Uterus (tissue), 4 donors: ENCODE measurements around the gene HIVEP2. TPM values are rescaled to one million over a fixed set of nuclear protein-coding genes. Genes with fewer than 3 reads are reported as not detected.

ENCODE experiments used
- DNase-seq, 2 donors: peaks; one replicate each; pipeline ENCODE4 v3.0.0-alpha.2; 2019 to 2020
- H3K27ac ChIP-seq, 2 donors: fragments of 200-600 bp; sonication (generic); 1 replicate in 1 of 2; 2 replicates in 1 of 2; pipeline ENCODE4 v1.5.1; 2016 to 2018
- H3K27me3 ChIP-seq, 2 donors: fragments of 200-600 bp; sonication (generic); one replicate each; pipeline ENCODE4 v1.5.1; 2018 to 2019; ENCODE audit warnings: control low read depth in 1 of 2
- H3K36me3 ChIP-seq, 2 donors: fragments of 200-600 bp; sonication (generic); one replicate each; pipeline ENCODE4 v1.5.1; 2019; ENCODE audit warnings: control low read depth in 1 of 2
- H3K4me1 ChIP-seq, 2 donors: fragments of 200-600 bp; sonication (generic); one replicate each; pipeline ENCODE4 v1.5.1; 2018 to 2019; ENCODE audit warnings: control low read depth in 1 of 2
- H3K4me3 ChIP-seq, 2 donors: fragments of 200-600 bp; sonication (generic); 1 replicate in 1 of 2; 2 replicates in 1 of 2; pipeline ENCODE4 v1.5.1; 2018 to 2019; ENCODE audit warnings: mild to moderate bottlenecking in 1 of 2
- H3K9me3 ChIP-seq, 2 donors: fragments of 200-600 bp; sonication (generic); one replicate each; pipeline ENCODE4 v1.5.1; 2019; ENCODE audit warnings: control low read depth in 1 of 2
- POLR2A ChIP-seq, 2 donors: fragments of 450-650 bp; IDR thresholded peaks; one replicate each; pipeline ENCODE4 v1.6.1; 2016; ENCODE audit warnings: antibody characterized with exemption in 2 of 2, mild to moderate bottlenecking in 1 of 2, moderate library complexity in 1 of 2
- intact Hi-C: fragments of 100-400 bp; cut with DNase I; formaldehyde crosslinking; loops from one replicate; pipeline ENCODE4 v1.15.1; 2023; ENCODE audit warnings: low total_unique reads
- total RNA-seq, 4 donors: library from RNA; depleted of rRNA in 3 of 4; stranded (reverse); fragments of >200 nt in 3 of 4; gene quantifications; one replicate each; pipeline versions ENCODE4 v1.1.0 to v1.2.4, GENCODE V29; 2014 to 2023
- TF ChIP-seq, protein P1 (sequence below), 4 experiments: fragments of 200-600 bp in 2 of 4; fragments of 450-650 bp in 2 of 4; sonication (generic) in 2 of 4; IDR thresholded peaks; one replicate each; pipeline ENCODE4 v1.5.1; 2016 to 2019; ENCODE audit warnings: antibody characterized with exemption in 4 of 4, mild to moderate bottlenecking in 2 of 4, moderate library complexity in 1 of 4
- donor health status: DM: yes; HTN: yes; CAD: no.

HIVEP2 gene
- total RNA-seq, 4 donors from 2014 or later = 11.0 to 24.7 (median 19.8) TPM

GRCh38 chr6:142872376-142872775, 72.6 kb downstream of the HIVEP2 start:
- no peak overlapping the region for H3K4me3 ChIP-seq
- H3K27ac ChIP-seq = no peak overlapping the region
- TF ChIP-seq, protein P1, sequence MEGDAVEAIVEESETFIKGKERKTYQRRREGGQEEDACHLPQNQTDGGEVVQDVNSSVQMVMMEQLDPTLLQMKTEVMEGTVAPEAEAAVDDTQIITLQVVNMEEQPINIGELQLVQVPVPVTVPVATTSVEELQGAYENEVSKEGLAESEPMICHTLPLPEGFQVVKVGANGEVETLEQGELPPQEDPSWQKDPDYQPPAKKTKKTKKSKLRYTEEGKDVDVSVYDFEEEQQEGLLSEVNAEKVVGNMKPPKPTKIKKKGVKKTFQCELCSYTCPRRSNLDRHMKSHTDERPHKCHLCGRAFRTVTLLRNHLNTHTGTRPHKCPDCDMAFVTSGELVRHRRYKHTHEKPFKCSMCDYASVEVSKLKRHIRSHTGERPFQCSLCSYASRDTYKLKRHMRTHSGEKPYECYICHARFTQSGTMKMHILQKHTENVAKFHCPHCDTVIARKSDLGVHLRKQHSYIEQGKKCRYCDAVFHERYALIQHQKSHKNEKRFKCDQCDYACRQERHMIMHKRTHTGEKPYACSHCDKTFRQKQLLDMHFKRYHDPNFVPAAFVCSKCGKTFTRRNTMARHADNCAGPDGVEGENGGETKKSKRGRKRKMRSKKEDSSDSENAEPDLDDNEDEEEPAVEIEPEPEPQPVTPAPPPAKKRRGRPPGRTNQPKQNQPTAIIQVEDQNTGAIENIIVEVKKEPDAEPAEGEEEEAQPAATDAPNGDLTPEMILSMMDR (IDR thresholded peaks at IDR 0.05) = no peak
- no peak for TF ChIP-seq POLR2A (IDR thresholded peaks at IDR 0.05)
- intact Hi-C loops = no loop called here
- DNase-seq = no peak
- peaks cover 0 to 3% of the 10 kb centered on the region in 2 donors for H3K4me1 ChIP-seq
- no peaks in the 10 kb centered on the region for H3K27me3 ChIP-seq
- no peaks in the 10 kb centered on the region for H3K9me3 ChIP-seq
- no peaks in the 10 kb centered on the region for H3K36me3 ChIP-seq

DNA sequence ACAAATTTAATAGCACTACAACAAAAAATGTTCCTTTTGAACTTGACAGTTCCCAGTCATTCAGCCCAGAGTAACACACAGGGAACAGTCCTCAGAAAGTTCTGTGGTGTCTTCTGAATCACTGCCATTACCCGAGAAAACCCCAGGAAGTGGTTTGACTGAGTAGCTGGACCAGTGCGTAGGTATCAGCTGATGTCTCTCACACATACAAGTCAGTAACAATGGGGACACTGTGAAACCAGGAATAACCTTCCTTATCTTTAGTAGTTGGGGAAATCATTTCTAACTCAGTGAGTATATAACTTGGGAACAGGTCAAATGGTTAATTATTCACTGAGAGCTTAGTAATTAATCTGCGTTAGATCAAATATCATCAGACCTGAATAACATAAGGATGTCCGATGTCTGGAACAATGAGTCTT, 73.1 kb downstream of the HIVEP2 start:
- intact Hi-C loops = no loop called here
- no peaks in the 10 kb centered on the region for H3K9me3 ChIP-seq
- no peak for TF ChIP-seq POLR2A (IDR thresholded peaks at IDR 0.05)
- TF ChIP-seq, protein P1 (IDR thresholded peaks at IDR 0.05) = no peak
- peaks cover 0 to 3% of the 10 kb centered on the region in 2 donors for H3K4me1 ChIP-seq
- no peak overlapping the region for H3K27ac ChIP-seq
- H3K27me3 ChIP-seq = no peaks in the 10 kb centered on the region
- no peak overlapping the region for H3K4me3 ChIP-seq
- DNase-seq = no peak
- no peaks in the 10 kb centered on the region for H3K36me3 ChIP-seq

DNA sequence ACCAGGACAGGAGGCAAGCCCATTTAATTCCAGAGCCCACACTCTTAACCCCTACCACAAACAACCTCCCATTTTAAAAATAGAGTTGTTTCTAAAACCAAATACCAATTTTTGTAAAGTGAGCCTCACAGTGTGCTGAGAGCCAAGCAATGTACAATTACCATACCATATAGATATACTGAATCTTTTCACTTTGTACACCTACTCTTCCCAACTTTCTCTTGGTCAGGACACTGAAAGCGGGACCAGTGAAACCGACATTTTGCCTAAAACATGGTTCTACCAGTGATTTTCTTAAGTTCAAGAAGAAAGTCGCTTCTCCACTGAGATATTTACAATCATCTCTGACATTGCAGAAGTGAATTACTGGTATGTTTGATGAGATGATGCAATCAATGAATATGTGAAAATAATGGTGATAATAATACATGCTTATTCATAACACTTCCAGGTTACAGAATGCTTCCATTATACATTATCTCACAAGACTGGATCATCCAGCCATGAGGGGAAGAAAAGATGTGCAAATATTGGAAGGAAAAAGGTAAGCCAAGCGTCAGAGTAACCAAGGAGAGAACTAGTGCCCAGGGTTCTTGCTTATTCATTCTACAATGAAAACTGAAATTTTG, 74.1 kb downstream of the HIVEP2 start:
- no peaks in the 10 kb centered on the region for H3K27me3 ChIP-seq

DNA sequence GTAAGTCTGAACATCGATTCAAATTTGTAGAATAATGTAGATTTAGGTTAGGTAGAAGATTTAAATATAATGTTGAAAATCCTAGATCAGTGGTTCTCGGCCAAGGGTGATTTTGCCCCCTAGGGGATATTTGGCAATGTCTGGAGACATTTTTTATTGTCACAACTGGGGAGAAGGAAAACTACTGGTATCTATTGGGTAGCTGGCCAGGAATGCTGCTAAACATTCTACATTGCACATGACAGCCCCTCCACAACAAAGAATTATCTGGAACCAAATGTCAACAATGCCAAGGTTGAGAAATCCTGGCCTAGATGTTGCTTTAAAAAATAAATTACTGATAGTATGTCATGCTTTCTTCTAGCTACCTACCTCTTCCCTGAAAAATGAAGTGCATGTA, 76.1 kb downstream of the HIVEP2 start:
- TF ChIP-seq, protein P1 (IDR thresholded peaks at IDR 0.05) = no peak
- TF ChIP-seq POLR2A (IDR thresholded peaks at IDR 0.05) = no peak
- no peak for DNase-seq
- no peaks in the 10 kb centered on the region for H3K9me3 ChIP-seq
- intact Hi-C loops = no loop called here
- H3K4me1 ChIP-seq = peaks cover 0 to 7% of the 10 kb centered on the region in 2 donors
- no peak overlapping the region for H3K27ac ChIP-seq
- no peaks in the 10 kb centered on the region for H3K36me3 ChIP-seq
- H3K4me3 ChIP-seq = no peak overlapping the region
- no peaks in the 10 kb centered on the region for H3K27me3 ChIP-seq

More for the DNA sequence above, 74.1 kb downstream of the HIVEP2 start:
- no peak overlapping the region for H3K4me3 ChIP-seq
- no peaks in the 10 kb centered on the region for H3K9me3 ChIP-seq
- H3K27ac ChIP-seq = no peak overlapping the region
- DNase-seq = no peak
- no peaks in the 10 kb centered on the region for H3K36me3 ChIP-seq
- intact Hi-C loops = no loop called here
- peaks cover 0 to 3% of the 10 kb centered on the region in 2 donors for H3K4me1 ChIP-seq
- TF ChIP-seq POLR2A (IDR thresholded peaks at IDR 0.05) = no peak
- TF ChIP-seq, protein P1 (IDR thresholded peaks at IDR 0.05) = no peak

GRCh38 chr6:142867988-142868812, 76.8 kb downstream of the HIVEP2 start:
- Histone ChIP-seq H3K36me3 (no peaks in the 10 kb centered on the region), H3K27ac (no peak overlapping the region), H3K27me3 (no peaks in the 10 kb centered on the region), H3K4me1 (peaks cover 0 to 7% of the 10 kb centered on the region in 2 donors), H3K9me3 (no peaks in the 10 kb centered on the region), H3K4me3 (no peak overlapping the region)
- DNase-seq = no peak
- TF ChIP-seq POLR2A (IDR thresholded peaks at IDR 0.05) = no peak
- TF ChIP-seq, protein P1 (IDR thresholded peaks at IDR 0.05) = no peak
- intact Hi-C loops = no loop called here
